GM12878 (cell line): Measurements from ENCODE around the gene WWTR1. TPM values are rescaled to one million over a fixed set of nuclear protein-coding genes. Genes with fewer than 3 reads are reported as not detected.

Experiments
- ATAC-seq: fragments of 200-7000 bp; cut with Tn5 transposase; 3 replicates; pipeline ENCODE4 v1.9.1; 2020; ENCODE audit warnings: mild to moderate bottlenecking, moderate library complexity
- BruUV-seq: library from RNA; stranded (reverse); fragments of 400-500 nt; replicated peaks from 2 replicates; lab custom pipeline; 2021; lab: Mats Ljungman, UMichigan
- CTCF ChIA-PET: fragments of 300-600 bp; sonication (Branson Sonifier 250); formaldehyde crosslinking; extraction: SDS; loops from one replicate; lab custom pipeline; 2021; ENCODE audit warnings: inconsistent platforms; lab: Yijun Ruan, JAX
- POLR2A ChIA-PET: fragments of 350-600 bp; formaldehyde crosslinking; extraction: SDS; loops from one replicate; lab custom pipeline; 2021; ENCODE audit warnings: inconsistent platforms; lab: Charles Lee
- RAD21 ChIA-PET: fragments of 300-600 bp; sonication (Branson Sonifier 250); formaldehyde crosslinking; loops from one replicate; lab custom pipeline; 2023; ENCODE audit warnings: antibody characterized with exemption; ENCODE audit not compliant: unreplicated experiment; lab: Charles Lee
- SMC1A ChIA-PET: fragments of 300-600 bp; sonication (Branson Sonifier 250); formaldehyde crosslinking; loops from one replicate; lab custom pipeline; 2023; ENCODE audit not compliant: unreplicated experiment, uncharacterized antibody; lab: Charles Lee
- DNase-seq: peaks from one replicate; pipeline ENCODE4 v3.0.0-alpha.2; 2011; ENCODE audit warnings: low read depth, low spot score
- FAIRE-seq: peaks from 3 replicates; lab custom pipeline; 2011; peaks lifted over from hg19 to GRCh38; lab: Jason Lieb, UNC
- H2AFZ ChIP-seq: 2 replicates; pipeline ENCODE4 v1.6.0; 2011; ENCODE audit warnings: low read depth, low read length, control low read depth; ENCODE audit not compliant: control insufficient read depth
- H3K27ac ChIP-seq: 2 replicates; pipeline ENCODE4 v1.5.1; 2011; ENCODE audit warnings: control low read depth; ENCODE audit not compliant: control insufficient read depth, insufficient read depth
- H3K27me3 ChIP-seq, 2 experiments: replicated peaks in 1 of 2; 2 replicates each; pipeline versions ENCODE4 v1.6.0 to v1.6.1; 2011; ENCODE audit warnings: low read length in 1 of 2; ENCODE audit not compliant: control insufficient read depth in 2 of 2, insufficient read depth in 2 of 2
- H3K36me3 ChIP-seq, 2 experiments: 2 replicates each; pipeline ENCODE4 v1.5.1; 2011; ENCODE audit warnings: low read length in 1 of 2; ENCODE audit not compliant: control insufficient read depth in 2 of 2, insufficient read depth in 2 of 2
- H3K4me1 ChIP-seq: 2 replicates; pipeline ENCODE4 v1.6.1; 2011; ENCODE audit warnings: mild to moderate bottlenecking, low read length, moderate library complexity, mixed read lengths; ENCODE audit not compliant: control insufficient read depth, insufficient read depth
- H3K4me2 ChIP-seq: 2 replicates; pipeline ENCODE4 v1.6.0; 2011; ENCODE audit warnings: control low read depth; ENCODE audit not compliant: control insufficient read depth, insufficient read depth
- H3K4me3 ChIP-seq: fragments of 200-600 bp; sonication (generic); 2 replicates; pipeline ENCODE4 v1.5.1; 2016
- H3K79me2 ChIP-seq: 2 replicates; pipeline ENCODE4 v1.6.0; 2011; ENCODE audit warnings: low read length; ENCODE audit not compliant: control insufficient read depth, insufficient read depth
- H3K9ac ChIP-seq: 2 replicates; pipeline ENCODE4 v1.8.0; 2011; ENCODE audit warnings: low read length, control low read depth, mixed read lengths; ENCODE audit not compliant: control insufficient read depth, insufficient read depth
- H3K9me3 ChIP-seq: replicated peaks from 3 replicates; pipeline ENCODE4 v1.5.1; 2011; ENCODE audit warnings: mild to moderate bottlenecking, low read length; ENCODE audit not compliant: control insufficient read depth, insufficient read depth
- H4K20me1 ChIP-seq: 2 replicates; pipeline ENCODE4 v1.6.0; 2011; ENCODE audit not compliant: control insufficient read depth, insufficient read depth
- BACH1 ChIP-seq: fragments of 450-650 bp; IDR thresholded peaks from 2 replicates; pipeline ENCODE4 v1.6.1; 2017; ENCODE audit warnings: mild to moderate bottlenecking, borderline replicate concordance
- BHLHE40 ChIP-seq, 2 experiments: fragments of 450-650 bp in 1 of 2; IDR thresholded peaks; 2 replicates each; pipeline ENCODE4 v1.6.1; 2011 to 2017; ENCODE audit warnings: low read depth in 2 of 2, borderline replicate concordance in 1 of 2, improper control_type of control experiment in 1 of 2, low read length in 1 of 2, mild to moderate bottlenecking in 1 of 2
- CEBPZ ChIP-seq: fragments of 150-350 bp; IDR thresholded peaks from 2 replicates; pipeline ENCODE4 v1.6.1; 2016; ENCODE audit warnings: low read depth, low read length
- CHD2 ChIP-seq: IDR thresholded peaks from 2 replicates; pipeline ENCODE4 v1.6.1; 2011; ENCODE audit warnings: low read depth, low read length, improper control_type of control experiment, borderline replicate concordance
- CUX1 ChIP-seq: IDR thresholded peaks from 2 replicates; pipeline ENCODE4 v1.6.1; 2012; ENCODE audit warnings: improper control_type of control experiment, low read depth, low read length; ENCODE audit not compliant: insufficient replicate concordance
- GABPA ChIP-seq: IDR thresholded peaks from 2 replicates; pipeline ENCODE4 v1.6.1; 2014; ENCODE audit warnings: antibody characterized with exemption, low read depth, mild to moderate bottlenecking, inconsistent platforms
- HDGF ChIP-seq: fragments of 450-650 bp; IDR thresholded peaks from 2 replicates; pipeline ENCODE4 v1.6.1; 2016; ENCODE audit warnings: antibody characterized with exemption
- JUNB ChIP-seq: IDR thresholded peaks from 2 replicates; pipeline ENCODE4 v1.6.1; 2016; ENCODE audit warnings: antibody characterized with exemption, mild to moderate bottlenecking
- MTA2 ChIP-seq: fragments of 450-650 bp; IDR thresholded peaks from 2 replicates; pipeline ENCODE4 v1.6.1; 2016; ENCODE audit warnings: low read depth, mild to moderate bottlenecking, moderate library complexity
- NKRF ChIP-seq: fragments of 450-650 bp; conservative IDR thresholded peaks from 2 replicates; pipeline ENCODE4 v1.6.1; 2017; ENCODE audit warnings: mild to moderate bottlenecking, moderate library complexity
- NR2F1 ChIP-seq: fragments of 450-650 bp; conservative IDR thresholded peaks from 2 replicates; pipeline ENCODE4 v1.6.1; 2017; ENCODE audit warnings: mild to moderate bottlenecking
- POU2F2 ChIP-seq: IDR thresholded peaks from 3 replicates; pipeline ENCODE4 v1.6.1; 2011; ENCODE audit warnings: low read depth, mild to moderate bottlenecking, low read length, borderline replicate concordance
- SREBF1 ChIP-seq: IDR thresholded peaks from 2 replicates; pipeline ENCODE4 v1.6.1; 2012; ENCODE audit warnings: mild to moderate bottlenecking, low read length
- TARDBP ChIP-seq: IDR thresholded peaks from 2 replicates; pipeline ENCODE4 v1.6.1; 2016; ENCODE audit warnings: borderline replicate concordance
- TBL1XR1 ChIP-seq: IDR thresholded peaks from 2 replicates; pipeline ENCODE4 v1.6.1; 2012; ENCODE audit warnings: low read depth, low read length, improper control_type of control experiment
- WGBS: methylation state at CpG from one replicate; pipeline ENCODE4 v1.1.6; 2016; ENCODE audit warnings: low lambda C conversion rate; ENCODE audit not compliant: insufficient replicate concordance, insufficient coverage; ENCODE audit errors: missing lambda C conversion rate; 5-methylcytosine and 5-hydroxymethylcytosine counted together
- in situ Hi-C: fragments of 300-500 bp; cut with MboI; formaldehyde crosslinking; loops from 9 replicates; pipeline ENCODE4 v1.14.3; 2018; ENCODE audit warnings: mixed read lengths
- intact Hi-C: fragments of 100-400 bp; cut with micrococcal nuclease; formaldehyde crosslinking; loops from one replicate; pipeline ENCODE4 v1.14.2; 2022; ENCODE audit not compliant: unreplicated experiment
- polyA plus RNA-seq, 11 experiments: library from polyadenylated mRNA; depleted of rRNA in 4 of 11; unstranded in 6 of 11; stranded (reverse) in 5 of 11; fragments of >200 nt; fragmentation: Nextera tagmentation in 4 of 11; fragmentation: Illumina TruSeq in 1 of 11; extraction: Ambion mirVana in 4 of 11; extraction: Trizol in 1 of 11; gene quantifications; 1 replicate in 1 of 11; 2 replicates in 10 of 11; pipeline versions ENCODE4 v1.2.1 to v1.2.3, GENCODE V29; 2011 to 2016; ENCODE audit warnings: inconsistent platforms in 2 of 11, missing spikeins in 2 of 11, low read depth in 1 of 11
- total RNA-seq, 4 experiments: library from RNA; depleted of rRNA in 3 of 4; stranded (reverse); fragments of >200 nt in 3 of 4; fragmentation: Illumina TruSeq in 1 of 4; extraction: Trizol in 1 of 4; gene quantifications; 2 replicates each; pipeline versions ENCODE4 v1.2.1 to v1.2.3, GENCODE V29; 2013 to 2021

The WWTR1 gene
- total and polyA plus RNA-seq, 10 of the 15 experiments (the other 5 are each of a cell fraction or from before 2014, with no cell fraction given), result 2.5 to 18.5 (median 5.8) TPM

GRCh38 chr3:149506540-149506939 lies 151.3 kb downstream of the WWTR1 start:
- ChIA-PET CTCF (interaction anchor here (0.9 to 11.4 kb wide), 4 partner anchors 11 to 265 kb away, joined by 3 to 222 read pairs (median 4); no protein-coding TSS in a partner anchor), SMC1A (no interaction called here), POLR2A (interaction anchor here (1.0 kb wide), 1 partner anchor 302 kb away, joined by 3 read pairs; no protein-coding TSS in a partner anchor), RAD21 (no interaction called here)
- H3K4me3 ChIP-seq, result no peak overlapping the region
- H3K4me1 ChIP-seq, result no peaks in the 10 kb centered on the region; the same call in 1 of the 2 replicates
- no peak for DNase-seq
- no peak for FAIRE-seq
- H3K36me3 ChIP-seq, result no peaks in the 10 kb centered on the region
- intact Hi-C loops (no loop called here), in situ Hi-C loops (loop anchor here (5.0 to 25.0 kb wide), 2 partner anchors 266 to 681 kb away; no protein-coding TSS in a partner anchor)
- no TSS peak for BruUV-seq
- H3K79me2 ChIP-seq, result no peaks in the 10 kb centered on the region
- no peak overlapping the region for H3K4me2 ChIP-seq
- no peak overlapping the region for H2AFZ ChIP-seq
- 88% methylated on average over 1 of the region's 1 CpG for WGBS
- ATAC-seq, result no peak
- no peaks in the 10 kb centered on the region for H3K9me3 ChIP-seq
- no peaks in the 10 kb centered on the region for H4K20me1 ChIP-seq
- H3K9ac ChIP-seq, result no peak overlapping the region
- no peak overlapping the region for H3K27ac ChIP-seq
- no peaks in the 10 kb centered on the region for H3K27me3 ChIP-seq
- TF ChIP-seq CUX1 (no peak), JUNB (no peak), MTA2 (no peak), HDGF (no peak), SREBF1 (no peak), TBL1XR1 (no peak), CEBPZ (no peak), GABPA (no peak), BHLHE40 (IDR thresholded peaks at IDR 0.05; ENCODE audit: borderline replicate concordance in 1 of 2, low read depth in 2 of 2, low read length in 1 of 2) (no peak), NKRF (no peak), NR2F1 (no peak), POU2F2 (no peak), TARDBP (no peak), BACH1 (no peak), CHD2 (no peak)
